ENCODE data around the gene NOS1AP. TPM values are rescaled to one million over a fixed set of nuclear protein-coding genes. Genes with fewer than 3 reads are reported as not detected.

The NOS1AP gene
- total and polyA plus RNA-seq, 9 of the 15 experiments (the other 6 are each of a cell fraction or from before 2014, with no cell fraction given), result 0.07 to 1.5 (median 0.22) TPM

DNA sequence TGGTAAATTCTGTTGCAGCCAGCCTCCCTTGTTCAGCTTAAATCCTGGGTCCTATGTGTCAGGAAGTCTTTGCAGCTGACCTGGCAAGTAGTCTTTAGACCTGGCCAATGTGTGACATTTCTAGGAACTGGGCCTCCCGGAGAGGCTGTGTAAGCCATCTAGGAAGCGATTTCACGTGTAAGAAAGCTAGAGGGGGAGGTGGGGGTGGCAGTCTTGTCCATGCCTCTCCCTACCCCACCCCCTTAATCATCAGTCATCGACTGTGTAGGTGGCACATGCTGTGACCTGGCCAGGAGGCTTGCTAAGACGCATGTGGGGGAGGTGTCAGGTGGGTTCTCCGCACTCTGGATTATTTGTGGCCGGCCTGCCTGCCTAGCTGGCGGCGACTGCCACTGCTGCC is 320.5 kb downstream of the NOS1AP start (continued):
- TF ChIP-seq, protein P1, sequence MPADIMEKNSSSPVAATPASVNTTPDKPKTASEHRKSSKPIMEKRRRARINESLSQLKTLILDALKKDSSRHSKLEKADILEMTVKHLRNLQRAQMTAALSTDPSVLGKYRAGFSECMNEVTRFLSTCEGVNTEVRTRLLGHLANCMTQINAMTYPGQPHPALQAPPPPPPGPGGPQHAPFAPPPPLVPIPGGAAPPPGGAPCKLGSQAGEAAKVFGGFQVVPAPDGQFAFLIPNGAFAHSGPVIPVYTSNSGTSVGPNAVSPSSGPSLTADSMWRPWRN (IDR thresholded peaks at IDR 0.05; ENCODE audit: low read depth), result no peak
- TF ChIP-seq GABPB1 (CRISPR knock-in tag; IDR thresholded peaks at IDR 0.05) (no peak), STAT5A (IDR thresholded peaks at IDR 0.05; ENCODE audit: borderline replicate concordance, low read length) (peak; percentile 56), SUPT5H (IDR thresholded peaks at IDR 0.05) (no peak), FIP1L1 (IDR thresholded peaks at IDR 0.05; ENCODE audit: low read depth, low read length, poor library complexity, severe bottlenecking) (no peak), JUN (IDR thresholded peaks at IDR 0.05; ENCODE audit: borderline replicate concordance, low read depth, low read length) (no peak), JUN (CRISPR knock-in tag; IDR thresholded peaks at IDR 0.05; ENCODE audit: borderline replicate concordance) (no peak), MEIS2 (IDR thresholded peaks at IDR 0.05; ENCODE audit: partially characterized antibody) (peak; percentile 41), BHLHE40 (IDR thresholded peaks at IDR 0.05; ENCODE audit: low read length) (0 out of 2 replicates have a peak, but pooled peaks have one; percentile 42), KDM5B (IDR thresholded peaks at IDR 0.05; ENCODE audit: insufficient replicate concordance, low read depth, low read length) (no peak), DACH1 (IDR thresholded peaks at IDR 0.05; ENCODE audit: partially characterized antibody) (no peak), IFI16 (CRISPR knock-in tag; IDR thresholded peaks at IDR 0.05) (no peak), CBX8 (IDR thresholded peaks at IDR 0.05; ENCODE audit: borderline replicate concordance, extremely low read depth, low read depth, low read length, poor library complexity, severe bottlenecking) (no peak), ZNF12 (CRISPR knock-in tag; IDR thresholded peaks at IDR 0.05) (no peak)
- TF ChIP-seq, protein P2, sequence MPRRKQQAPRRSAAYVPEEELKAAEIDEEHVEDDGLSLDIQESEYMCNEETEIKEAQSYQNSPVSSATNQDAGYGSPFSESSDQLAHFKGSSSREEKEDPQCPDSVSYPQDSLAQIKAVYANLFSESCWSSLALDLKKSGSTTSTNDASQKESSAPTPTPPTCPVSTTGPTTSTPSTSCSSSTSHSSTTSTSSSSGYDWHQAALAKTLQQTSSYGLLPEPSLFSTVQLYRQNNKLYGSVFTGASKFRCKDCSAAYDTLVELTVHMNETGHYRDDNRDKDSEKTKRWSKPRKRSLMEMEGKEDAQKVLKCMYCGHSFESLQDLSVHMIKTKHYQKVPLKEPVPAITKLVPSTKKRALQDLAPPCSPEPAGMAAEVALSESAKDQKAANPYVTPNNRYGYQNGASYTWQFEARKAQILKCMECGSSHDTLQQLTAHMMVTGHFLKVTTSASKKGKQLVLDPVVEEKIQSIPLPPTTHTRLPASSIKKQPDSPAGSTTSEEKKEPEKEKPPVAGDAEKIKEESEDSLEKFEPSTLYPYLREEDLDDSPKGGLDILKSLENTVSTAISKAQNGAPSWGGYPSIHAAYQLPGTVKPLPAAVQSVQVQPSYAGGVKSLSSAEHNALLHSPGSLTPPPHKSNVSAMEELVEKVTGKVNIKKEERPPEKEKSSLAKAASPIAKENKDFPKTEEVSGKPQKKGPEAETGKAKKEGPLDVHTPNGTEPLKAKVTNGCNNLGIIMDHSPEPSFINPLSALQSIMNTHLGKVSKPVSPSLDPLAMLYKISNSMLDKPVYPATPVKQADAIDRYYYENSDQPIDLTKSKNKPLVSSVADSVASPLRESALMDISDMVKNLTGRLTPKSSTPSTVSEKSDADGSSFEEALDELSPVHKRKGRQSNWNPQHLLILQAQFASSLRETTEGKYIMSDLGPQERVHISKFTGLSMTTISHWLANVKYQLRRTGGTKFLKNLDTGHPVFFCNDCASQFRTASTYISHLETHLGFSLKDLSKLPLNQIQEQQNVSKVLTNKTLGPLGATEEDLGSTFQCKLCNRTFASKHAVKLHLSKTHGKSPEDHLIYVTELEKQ (CRISPR knock-in tag; IDR thresholded peaks at IDR 0.05), result no peak
- TF ChIP-seq, protein P3, sequence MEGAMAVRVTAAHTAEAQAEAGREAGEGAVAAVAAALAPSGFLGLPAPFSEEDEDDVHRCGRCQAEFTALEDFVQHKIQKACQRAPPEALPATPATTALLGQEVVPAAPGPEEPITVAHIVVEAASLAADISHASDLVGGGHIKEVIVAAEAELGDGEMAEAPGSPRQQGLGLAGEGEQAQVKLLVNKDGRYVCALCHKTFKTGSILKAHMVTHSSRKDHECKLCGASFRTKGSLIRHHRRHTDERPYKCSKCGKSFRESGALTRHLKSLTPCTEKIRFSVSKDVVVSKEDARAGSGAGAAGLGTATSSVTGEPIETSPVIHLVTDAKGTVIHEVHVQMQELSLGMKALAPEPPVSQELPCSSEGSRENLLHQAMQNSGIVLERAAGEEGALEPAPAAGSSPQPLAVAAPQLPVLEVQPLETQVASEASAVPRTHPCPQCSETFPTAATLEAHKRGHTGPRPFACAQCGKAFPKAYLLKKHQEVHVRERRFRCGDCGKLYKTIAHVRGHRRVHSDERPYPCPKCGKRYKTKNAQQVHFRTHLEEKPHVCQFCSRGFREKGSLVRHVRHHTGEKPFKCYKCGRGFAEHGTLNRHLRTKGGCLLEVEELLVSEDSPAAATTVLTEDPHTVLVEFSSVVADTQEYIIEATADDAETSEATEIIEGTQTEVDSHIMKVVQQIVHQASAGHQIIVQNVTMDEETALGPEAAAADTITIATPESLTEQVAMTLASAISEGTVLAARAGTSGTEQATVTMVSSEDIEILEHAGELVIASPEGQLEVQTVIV (CRISPR knock-in tag; IDR thresholded peaks at IDR 0.05; ENCODE audit: borderline replicate concordance), result no peak
- TF ChIP-seq, protein P4, sequence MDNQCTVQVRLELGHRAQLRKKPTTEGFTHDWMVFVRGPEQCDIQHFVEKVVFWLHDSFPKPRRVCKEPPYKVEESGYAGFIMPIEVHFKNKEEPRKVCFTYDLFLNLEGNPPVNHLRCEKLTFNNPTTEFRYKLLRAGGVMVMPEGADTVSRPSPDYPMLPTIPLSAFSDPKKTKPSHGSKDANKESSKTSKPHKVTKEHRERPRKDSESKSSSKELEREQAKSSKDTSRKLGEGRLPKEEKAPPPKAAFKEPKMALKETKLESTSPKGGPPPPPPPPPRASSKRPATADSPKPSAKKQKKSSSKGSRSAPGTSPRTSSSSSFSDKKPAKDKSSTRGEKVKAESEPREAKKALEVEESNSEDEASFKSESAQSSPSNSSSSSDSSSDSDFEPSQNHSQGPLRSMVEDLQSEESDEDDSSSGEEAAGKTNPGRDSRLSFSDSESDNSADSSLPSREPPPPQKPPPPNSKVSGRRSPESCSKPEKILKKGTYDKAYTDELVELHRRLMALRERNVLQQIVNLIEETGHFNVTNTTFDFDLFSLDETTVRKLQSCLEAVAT (IDR thresholded peaks at IDR 0.05), result no peak
- TF ChIP-seq, protein P5, sequence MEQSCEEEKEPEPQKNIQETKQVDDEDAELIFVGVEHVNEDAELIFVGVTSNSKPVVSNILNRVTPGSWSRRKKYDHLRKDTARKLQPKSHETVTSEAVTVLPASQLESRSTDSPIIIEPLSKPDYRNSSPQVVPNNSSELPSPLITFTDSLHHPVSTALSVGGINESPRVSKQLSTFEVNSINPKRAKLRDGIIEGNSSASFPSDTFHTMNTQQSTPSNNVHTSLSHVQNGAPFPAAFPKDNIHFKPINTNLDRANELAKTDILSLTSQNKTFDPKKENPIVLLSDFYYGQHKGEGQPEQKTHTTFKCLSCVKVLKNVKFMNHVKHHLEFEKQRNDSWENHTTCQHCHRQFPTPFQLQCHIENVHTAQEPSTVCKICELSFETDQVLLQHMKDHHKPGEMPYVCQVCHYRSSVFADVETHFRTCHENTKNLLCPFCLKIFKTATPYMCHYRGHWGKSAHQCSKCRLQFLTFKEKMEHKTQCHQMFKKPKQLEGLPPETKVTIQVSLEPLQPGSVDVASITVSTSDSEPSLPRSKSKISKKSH (CRISPR knock-in tag; IDR thresholded peaks at IDR 0.05), result no peak
